Right lobe of liver (tissue), 6 donors: ENCODE data around the gene CCDC8. TPM values are rescaled to one million over a fixed set of nuclear protein-coding genes. Genes with fewer than 3 reads are reported as not detected.

Experiments
- ATAC-seq, 4 donors: fragments of 200-7000 bp; cut with Tn5 transposase; one replicate each; pipeline ENCODE4 v1.9.1; 2020; ENCODE audit warnings: mild to moderate bottlenecking in 4 of 4, moderate library complexity in 4 of 4
- DNase-seq, 3 donors: peaks; one replicate each; pipeline ENCODE4 v3.0.0-alpha.2; 2020
- H3K27ac ChIP-seq, 3 donors: fragments of 200-600 bp; one replicate each; pipeline ENCODE4 v1.8.0; 2022
- H3K27me3 ChIP-seq, 2 donors: fragments of 200-600 bp; one replicate each; pipeline ENCODE4 v1.8.0; 2022
- H3K36me3 ChIP-seq, 4 donors: fragments of 200-600 bp; sonication (generic) in 1 of 4; one replicate each; pipeline versions ENCODE4 v1.5.1 to v1.8.0; 2017 to 2022; ENCODE audit warnings: control low read depth in 1 of 4
- H3K4me1 ChIP-seq, 4 donors: fragments of 200-600 bp; sonication (generic) in 1 of 4; one replicate each; pipeline versions ENCODE4 v1.5.1 to v1.8.0; 2017 to 2022; ENCODE audit warnings: control low read depth in 1 of 4
- H3K4me3 ChIP-seq, 3 donors: fragments of 200-600 bp; one replicate each; pipeline ENCODE4 v1.8.0; 2022
- H3K9me3 ChIP-seq, 4 donors: fragments of 200-600 bp; sonication (generic) in 1 of 4; one replicate each; pipeline versions ENCODE4 v1.5.1 to v1.8.0; 2017 to 2022; ENCODE audit warnings: control low read depth in 1 of 4
- POLR2A ChIP-seq: fragments of 450-650 bp; IDR thresholded peaks from one replicate; pipeline ENCODE4 v1.6.1; 2017; ENCODE audit warnings: antibody characterized with exemption, mild to moderate bottlenecking
- WGBS: methylation state at CpG from one replicate; pipeline ENCODE4 v1.1.6; 2018; ENCODE audit warnings: low coverage, low lambda C conversion rate; ENCODE audit not compliant: insufficient coverage; ENCODE audit errors: missing lambda C conversion rate; 5-methylcytosine and 5-hydroxymethylcytosine counted together
- intact Hi-C, 2 donors: fragments of 100-400 bp; cut with DNase I; formaldehyde crosslinking; loops; one replicate each; pipeline versions ENCODE4 v1.11.2 to v1.14.1; 2022
- total RNA-seq, 6 experiments: library from RNA; depleted of rRNA in 2 of 6; stranded (reverse); fragments of >200 nt in 2 of 6; fragmentation: NEBNext Ultra II Directional in 3 of 6; extraction: Animal tissue kit (Norgen Biotek cat#: 25700) in 3 of 6; gene quantifications; one replicate each; pipeline versions ENCODE4 v1.1.0 to v1.2.4, GENCODE V29; 2016 to 2023
- TF ChIP-seq, protein P1 (sequence below), 4 donors: fragments of 200-600 bp in 3 of 4; fragments of 450-650 bp in 1 of 4; IDR thresholded peaks; one replicate each; pipeline versions ENCODE4 v1.5.1 to v1.8.0; 2016 to 2022; ENCODE audit warnings: antibody characterized with exemption in 4 of 4, mild to moderate bottlenecking in 2 of 4
- donor health status: DM: no; HTN: yes; CAD: no.
- donor health status: DM: no; HTN: no; CAD: no.
- donor health status: DM: no; HTN: no; CAD: no.
- donor health status: DM: no; HTN: yes; CAD: no.
- donor health status: DM: no; HTN: yes; CAD: no.

CCDC8 gene
- total RNA-seq, 6 experiments from 2014 or later = 0.26 to 0.55 (median 0.44) TPM; not detected in 1

DNA sequence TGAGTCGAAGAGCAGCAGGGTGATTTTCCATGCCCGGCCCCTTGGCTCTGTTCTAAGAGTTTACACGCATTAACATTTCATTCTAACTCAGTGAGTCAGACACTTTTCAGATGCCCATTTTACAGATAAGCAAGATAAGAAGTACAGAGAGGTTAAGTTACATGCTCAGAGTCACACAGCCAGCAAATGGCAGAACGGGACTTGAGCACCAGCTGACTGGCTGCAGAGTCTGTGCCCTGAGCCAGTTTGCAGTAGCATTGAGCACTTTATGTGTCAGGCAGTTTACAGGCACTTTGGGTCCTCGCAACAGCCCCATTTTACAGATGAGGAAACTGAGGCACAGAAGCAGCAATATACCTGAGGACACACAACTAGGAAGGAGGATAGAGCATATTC is 19.0 kb downstream of the CCDC8 start:
- H3K36me3 ChIP-seq = peaks cover 0 to 12% (median 3%) of the 10 kb centered on the region in 4 donors
- 89% methylated on average over 4 of the region's 5 CpGs for WGBS
- no peaks in the 10 kb centered on the region for H3K9me3 ChIP-seq
- DNase-seq = peak in 1 of 3 donors; percentile 15
- ATAC-seq = no peak
- H3K4me3 ChIP-seq = no peak overlapping the region
- no peaks in the 10 kb centered on the region for H3K4me1 ChIP-seq
- intact Hi-C loops = loop anchor here in 1 of 2 donors (10.0 kb wide), 1 partner anchor 50 kb away; the partner anchor contains the start of gene PPP5C
- H3K27ac ChIP-seq = no peak overlapping the region
- no peak for TF ChIP-seq POLR2A
- TF ChIP-seq, protein P1, sequence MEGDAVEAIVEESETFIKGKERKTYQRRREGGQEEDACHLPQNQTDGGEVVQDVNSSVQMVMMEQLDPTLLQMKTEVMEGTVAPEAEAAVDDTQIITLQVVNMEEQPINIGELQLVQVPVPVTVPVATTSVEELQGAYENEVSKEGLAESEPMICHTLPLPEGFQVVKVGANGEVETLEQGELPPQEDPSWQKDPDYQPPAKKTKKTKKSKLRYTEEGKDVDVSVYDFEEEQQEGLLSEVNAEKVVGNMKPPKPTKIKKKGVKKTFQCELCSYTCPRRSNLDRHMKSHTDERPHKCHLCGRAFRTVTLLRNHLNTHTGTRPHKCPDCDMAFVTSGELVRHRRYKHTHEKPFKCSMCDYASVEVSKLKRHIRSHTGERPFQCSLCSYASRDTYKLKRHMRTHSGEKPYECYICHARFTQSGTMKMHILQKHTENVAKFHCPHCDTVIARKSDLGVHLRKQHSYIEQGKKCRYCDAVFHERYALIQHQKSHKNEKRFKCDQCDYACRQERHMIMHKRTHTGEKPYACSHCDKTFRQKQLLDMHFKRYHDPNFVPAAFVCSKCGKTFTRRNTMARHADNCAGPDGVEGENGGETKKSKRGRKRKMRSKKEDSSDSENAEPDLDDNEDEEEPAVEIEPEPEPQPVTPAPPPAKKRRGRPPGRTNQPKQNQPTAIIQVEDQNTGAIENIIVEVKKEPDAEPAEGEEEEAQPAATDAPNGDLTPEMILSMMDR (IDR thresholded peaks at IDR 0.05) = no peak
- H3K27me3 ChIP-seq = no peaks in the 10 kb centered on the region

DNA sequence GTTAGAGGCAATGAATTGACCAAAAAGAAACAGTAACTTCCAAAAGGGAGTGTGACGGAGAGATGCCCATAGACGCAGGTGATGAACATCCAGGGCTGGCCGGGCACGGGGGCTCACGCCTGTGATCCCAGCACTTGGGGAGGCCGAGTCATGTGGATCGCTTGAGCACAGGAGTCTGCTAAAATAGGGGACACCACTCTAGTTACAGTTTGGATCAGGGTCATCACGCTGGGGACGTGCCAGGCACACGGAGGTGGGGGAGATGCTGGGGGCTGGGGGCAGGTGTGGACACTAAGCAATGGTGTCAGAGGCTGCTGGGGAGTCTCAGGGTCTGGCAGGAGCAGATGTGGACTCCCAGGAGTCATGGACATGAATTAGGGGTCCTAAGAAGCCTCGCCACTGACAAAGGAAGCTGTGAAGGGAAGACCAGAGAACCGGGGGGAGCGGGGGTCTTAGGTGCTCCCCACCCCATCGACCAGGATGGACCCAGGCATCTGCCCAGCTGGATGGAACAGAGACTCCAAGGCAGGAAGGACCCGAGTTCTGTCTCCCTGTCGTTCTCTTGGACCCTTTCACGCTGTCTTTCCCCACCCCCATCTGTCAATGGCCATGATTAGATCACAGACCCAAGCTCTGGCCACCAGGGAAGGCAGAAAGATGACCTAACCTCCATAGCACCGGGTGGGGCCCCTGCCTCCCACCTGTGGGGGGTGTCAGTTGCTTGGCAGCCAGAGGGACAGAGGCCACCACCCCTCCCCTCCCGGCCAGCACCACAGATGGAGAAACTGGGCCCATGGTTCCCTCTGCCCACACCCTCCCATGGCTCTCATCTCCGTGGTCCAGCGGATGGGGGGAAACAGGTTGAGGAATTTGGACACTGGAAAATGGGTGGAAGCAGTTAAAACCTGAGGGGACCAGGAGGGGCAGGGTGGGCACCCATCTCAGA is 19.6 kb downstream of the CCDC8 start:
- no peak overlapping the region for H3K4me3 ChIP-seq
- no peak overlapping the region for H3K27ac ChIP-seq
- peak in 2 of 3 donors; percentile 18 to 53 for DNase-seq
- intact Hi-C loops = loop anchor here in 1 of 2 donors (10.0 kb wide), 1 partner anchor 49 kb away; the partner anchor contains the start of gene PPP5C
- TF ChIP-seq, protein P1 (IDR thresholded peaks at IDR 0.05) = no peak
- TF ChIP-seq POLR2A = no peak
- no peaks in the 10 kb centered on the region for H3K9me3 ChIP-seq
- ATAC-seq = peak in 1 of 4 donors; percentile 6
- H3K27me3 ChIP-seq = no peaks in the 10 kb centered on the region
- H3K4me1 ChIP-seq = no peaks in the 10 kb centered on the region
- H3K36me3 ChIP-seq = peaks cover 0 to 16% (median 5%) of the 10 kb centered on the region in 4 donors
- WGBS = 71% methylated on average over 21 of the region's 21 CpGs

DNA sequence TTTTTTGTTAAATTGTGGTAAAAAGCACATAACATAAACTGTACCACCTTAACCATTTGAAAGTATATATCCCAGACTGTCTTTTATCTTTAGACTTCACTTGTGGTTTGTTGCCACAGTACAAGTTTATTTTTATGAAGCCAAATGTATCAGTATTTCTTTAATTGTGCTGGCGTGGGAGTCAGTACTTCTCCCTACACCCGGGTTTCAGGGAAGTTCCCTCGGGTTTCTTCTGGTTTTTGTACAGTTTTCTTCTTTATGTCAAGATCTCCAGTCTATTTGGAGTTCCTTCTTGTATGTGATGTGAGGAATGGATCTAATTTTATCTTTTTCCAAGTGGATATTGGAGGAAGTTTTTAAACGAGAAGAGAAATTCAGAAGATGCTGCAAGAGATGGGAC is 20.5 kb downstream of the CCDC8 start:
- Histone ChIP-seq H3K27me3 (no peaks in the 10 kb centered on the region), H3K27ac (no peak overlapping the region), H3K4me3 (no peak overlapping the region), H3K4me1 (no peaks in the 10 kb centered on the region), H3K36me3 (peaks cover 0 to 20% (median 8%) of the 10 kb centered on the region in 4 donors), H3K9me3 (no peaks in the 10 kb centered on the region)
- TF ChIP-seq, protein P1 (IDR thresholded peaks at IDR 0.05) = no peak
- intact Hi-C loops = loop anchor here in 1 of 2 donors (10.0 kb wide), 1 partner anchor 48 kb away; the partner anchor contains the start of gene PPP5C
- ATAC-seq (no peak), DNase-seq (no peak)
- WGBS = 55% methylated on average over 4 of the region's 4 CpGs

DNA sequence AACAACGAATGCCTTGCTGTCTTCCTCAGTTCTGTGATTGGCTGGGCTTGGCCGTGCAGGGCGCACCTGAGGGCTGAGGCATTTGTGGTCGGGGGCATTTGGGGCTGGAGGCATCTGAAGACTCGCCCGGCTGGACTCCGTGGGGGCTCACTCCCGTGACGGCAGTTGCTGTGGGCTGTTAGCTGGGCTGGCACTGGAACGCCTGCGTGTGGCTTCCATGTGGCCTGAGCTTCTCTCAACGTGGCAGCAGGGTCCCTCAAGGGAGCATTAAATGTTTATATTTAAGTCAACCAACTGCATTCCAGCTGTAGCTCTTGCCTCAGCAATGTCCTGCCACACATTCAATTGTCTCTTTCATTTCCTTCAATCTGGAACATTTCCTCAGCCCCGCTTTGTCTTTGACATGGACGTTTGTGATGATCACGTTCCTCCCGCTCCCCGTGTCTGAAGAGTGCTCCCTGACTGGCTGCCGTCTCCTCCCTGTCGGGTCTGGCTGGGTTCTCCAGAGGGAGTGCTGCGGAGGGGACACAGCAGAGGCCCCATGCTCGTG is 21.0 kb downstream of the CCDC8 start:
- Histone ChIP-seq H3K9me3 (no peaks in the 10 kb centered on the region), H3K4me1 (no peaks in the 10 kb centered on the region), H3K27ac (no peak overlapping the region), H3K4me3 (no peak overlapping the region), H3K27me3 (no peaks in the 10 kb centered on the region), H3K36me3 (peaks cover 0 to 23% (median 9%) of the 10 kb centered on the region in 4 donors)
- no peak for TF ChIP-seq POLR2A
- TF ChIP-seq, protein P1 (IDR thresholded peaks at IDR 0.05) = no peak
- WGBS = 77% methylated on average over 9 of the region's 21 CpGs
- ATAC-seq (no peak), DNase-seq (peak in 2 of 3 donors; percentile 17 to 53)
- intact Hi-C loops = loop anchor here in 1 of 2 donors (10.0 kb wide), 1 partner anchor 48 kb away; the partner anchor contains the start of gene PPP5C
